Activated naive CD4-positive, alpha-beta T cell treated with Interleukin-2 at 50 U/mL for 16 hours (primary cell): ENCODE measurements around the gene TRIOBP.

Experiments
- DNase-seq: peaks from one replicate; pipeline ENCODE4 v3.0.0-alpha.2; 2020

TRIOBP gene

DNA sequence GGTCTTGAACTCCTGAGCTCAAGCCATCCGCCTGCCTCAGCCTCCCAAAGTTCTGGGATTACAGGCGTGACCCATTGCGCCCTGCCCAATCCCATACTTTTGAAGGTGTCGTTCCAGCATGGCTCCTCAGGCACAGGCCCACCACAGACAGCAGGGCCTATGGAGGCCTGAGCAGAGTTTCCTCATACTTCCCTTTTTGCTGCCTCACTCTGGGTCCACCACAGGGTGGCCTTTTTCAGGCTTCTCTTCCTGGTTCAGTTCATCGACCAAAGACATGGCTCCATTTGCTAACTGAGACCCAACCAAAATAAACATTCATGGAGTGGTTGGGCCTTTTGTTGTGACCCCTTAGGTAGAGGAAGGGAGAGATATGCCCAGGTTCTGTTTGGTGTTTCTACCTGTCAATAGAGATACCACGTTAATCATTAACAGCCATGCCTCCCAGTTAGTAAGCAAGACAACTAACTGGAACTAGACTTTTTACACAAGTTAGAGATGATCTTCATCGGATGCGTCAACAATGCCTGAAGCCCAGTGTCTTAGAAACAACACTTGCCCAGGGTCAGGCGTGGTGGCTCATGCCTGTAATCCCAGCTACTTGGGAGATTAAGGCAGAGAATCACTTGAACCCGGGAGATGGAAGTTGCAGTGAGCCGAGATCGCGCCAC lies 35.1 kb downstream of the TRIOBP start:
- DNase-seq, result no peak

GRCh38 chr22:37732699-37733607 lies 36.1 kb downstream of the TRIOBP start:
- no peak for DNase-seq

- no peak for DNase-seq
Measured at GRCh38 chr22:37733625-37734401, 37.0 kb downstream of the TRIOBP start.

- no peak for DNase-seq
Measured at GRCh38 chr22:37734402-37734700, 37.5 kb downstream of the TRIOBP start.

- DNase-seq, result no peak
Measured at GRCh38 chr22:37734964-37735451, 38.2 kb downstream of the TRIOBP start.

DNA sequence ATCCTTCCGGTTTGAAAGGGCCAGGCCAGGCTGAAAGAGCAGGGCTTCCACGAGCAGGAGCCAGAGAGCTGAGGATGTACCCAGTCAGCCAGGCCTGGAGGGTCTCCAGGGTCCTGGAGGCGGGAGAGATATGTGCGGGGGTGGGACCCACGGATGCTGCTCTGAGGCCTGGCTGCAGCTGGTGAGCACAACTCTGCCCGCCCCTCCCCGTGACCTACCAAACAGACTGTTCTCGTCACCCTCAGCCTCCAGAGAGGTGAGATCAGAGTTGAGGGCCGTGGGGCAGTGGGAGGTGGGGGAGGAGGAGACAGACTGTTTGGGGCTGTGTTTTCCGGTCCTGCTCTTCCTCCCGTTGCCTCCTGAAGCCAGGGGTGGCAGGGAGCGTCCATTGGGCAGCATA lies 42.2 kb downstream of the TRIOBP start:
- no peak for DNase-seq

- no peak for DNase-seq
Measured at GRCh38 chr22:37739611-37740049, 42.8 kb downstream of the TRIOBP start.

- no peak for DNase-seq
Measured at GRCh38 chr22:37740455-37741311, 43.8 kb downstream of the TRIOBP start.

DNA sequence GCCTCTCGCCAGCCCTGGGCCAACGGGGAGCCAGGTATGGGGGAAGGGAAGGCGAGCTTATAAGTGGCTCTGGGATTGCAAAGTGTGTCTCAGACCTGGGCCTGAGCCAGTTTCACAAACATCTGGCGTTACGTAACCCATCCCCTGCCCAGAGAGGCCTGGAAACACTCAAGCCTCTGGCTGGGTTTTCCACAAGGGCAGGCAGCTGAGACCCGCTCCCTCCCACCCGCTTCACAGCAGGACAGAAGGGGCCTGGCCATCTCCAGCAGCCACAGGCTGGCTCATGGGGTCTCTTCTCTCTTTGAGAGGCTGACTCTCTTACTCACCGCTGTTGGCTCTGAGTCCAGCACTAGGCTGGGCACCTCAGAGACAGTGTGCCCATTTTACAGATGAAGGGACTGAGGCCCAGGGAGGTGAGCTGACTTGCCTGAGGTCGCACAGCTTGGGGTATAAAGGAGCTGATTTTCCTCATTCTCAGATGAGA lies 44.5 kb downstream of the TRIOBP start:
- DNase-seq, result no peak

DNA sequence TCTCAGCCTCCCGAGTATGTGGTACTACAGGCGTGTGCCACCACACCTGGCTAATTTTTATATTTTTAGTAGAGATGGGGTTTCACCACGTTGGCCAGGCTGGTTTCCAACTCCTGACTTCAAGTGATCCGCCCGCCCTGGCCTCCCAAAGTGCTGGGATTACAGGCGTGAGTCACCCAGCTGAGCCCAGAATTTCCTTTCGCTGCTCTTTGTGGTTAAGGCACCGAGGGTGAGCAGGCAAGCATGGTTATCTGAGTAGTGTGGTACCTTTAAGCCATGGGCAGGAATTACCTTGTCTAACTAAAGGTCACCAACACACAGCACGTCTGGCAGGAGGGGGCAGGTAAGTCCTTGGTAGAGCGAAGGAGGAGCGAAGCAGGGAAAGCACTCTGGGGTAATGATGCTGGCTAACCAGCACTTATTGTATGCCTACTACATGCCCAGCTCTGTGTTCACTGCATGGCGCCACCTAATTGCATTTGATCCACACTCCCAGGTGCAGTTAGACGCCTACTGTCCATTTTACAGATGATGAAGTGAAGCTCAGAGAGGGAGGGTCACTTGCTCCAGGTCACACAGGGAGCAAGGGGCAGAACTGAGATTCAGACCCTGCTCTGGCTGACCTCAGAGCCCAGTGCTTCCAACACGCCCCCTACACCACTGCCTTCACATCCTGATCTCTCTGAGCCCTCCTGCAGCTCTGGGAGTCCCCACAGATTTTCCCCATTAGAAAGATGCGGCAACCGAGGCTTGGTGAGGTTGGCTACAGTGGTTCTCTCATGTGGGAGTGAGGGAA lies 45.7 kb downstream of the TRIOBP start:
- DNase-seq, result no peak

GRCh38 chr22:37744589-37744988 lies 47.7 kb downstream of the TRIOBP start:
- DNase-seq, result no peak

DNA sequence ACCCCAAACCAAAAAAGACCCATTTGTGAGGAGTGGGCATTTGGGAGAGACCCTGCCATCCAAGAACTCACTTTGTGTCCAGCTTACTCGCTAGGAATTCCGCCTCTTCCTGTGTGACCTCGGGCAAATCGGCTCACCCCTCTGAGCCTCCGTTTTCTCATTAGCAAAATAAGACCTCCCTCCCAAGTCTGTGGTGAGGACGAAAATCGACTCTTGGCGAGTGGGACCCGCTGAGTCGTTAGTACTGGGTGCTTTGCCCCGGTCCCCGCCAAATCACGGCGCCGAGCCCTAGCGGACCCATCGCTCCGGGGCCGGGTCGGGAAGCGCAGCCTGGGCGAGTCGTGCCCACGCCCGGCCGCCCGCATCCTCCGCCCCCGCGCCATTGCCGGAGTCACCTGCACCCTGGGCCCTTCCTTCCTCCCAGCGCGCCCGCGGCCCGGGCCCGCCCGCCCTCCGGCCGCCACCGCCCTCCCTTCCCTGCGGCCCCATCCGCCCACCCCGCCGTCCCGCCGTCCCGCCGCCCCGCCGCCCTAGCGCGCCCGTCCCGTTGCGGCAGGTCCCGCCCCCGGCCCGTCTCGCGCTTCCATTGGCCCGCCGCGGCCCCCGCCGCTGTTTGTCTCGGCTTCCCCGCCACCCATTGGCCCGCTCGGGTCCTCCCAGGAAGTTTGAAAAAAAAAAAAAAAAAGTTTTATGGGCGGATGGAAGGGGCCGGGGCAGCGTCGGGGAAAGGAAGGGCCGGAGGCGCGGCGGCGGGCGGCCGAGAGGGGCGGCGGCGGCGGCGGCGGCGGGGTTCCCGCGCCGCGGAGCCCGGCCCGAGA lies 48.9 kb downstream of the TRIOBP start:
- peak; percentile 91 for DNase-seq

- DNase-seq, result no peak
Measured at GRCh38 chr22:37746366-37747079, 49.7 kb downstream of the TRIOBP start.

GRCh38 chr22:37747080-37747714 lies 50.3 kb downstream of the TRIOBP start:
- peak; percentile 5 for DNase-seq

DNA sequence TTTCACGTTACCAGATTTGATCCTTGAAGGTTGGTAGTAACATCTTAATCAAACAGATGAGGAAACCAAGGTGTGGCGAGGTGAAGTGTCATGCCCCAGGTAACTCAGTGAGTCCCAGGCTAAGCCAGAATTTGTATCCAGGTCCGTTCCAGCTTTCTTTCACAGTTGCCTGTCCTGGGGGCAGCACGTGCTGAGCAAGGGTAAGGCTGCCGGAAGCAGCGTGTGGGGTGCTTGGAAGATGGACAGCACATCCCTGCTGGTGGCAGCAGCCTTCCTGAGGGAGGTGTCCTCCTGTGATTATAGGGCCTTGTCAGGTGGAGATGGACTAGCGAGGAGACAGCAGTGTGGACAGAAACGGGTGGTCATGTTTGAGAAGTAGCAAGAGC lies 50.9 kb downstream of the TRIOBP start:
- DNase-seq, result no peak

GRCh38 chr22:37748659-37749058 lies 51.8 kb downstream of the TRIOBP start:
- DNase-seq, result no peak

GRCh38 chr22:37749226-37749625 lies 52.4 kb downstream of the TRIOBP start:
- no peak for DNase-seq

GRCh38 chr22:37749831-37750595 lies 53.2 kb downstream of the TRIOBP start:
- no peak for DNase-seq
